Activated CD8-positive, alpha-beta T cell treated with anti-CD3 and anti-CD28 coated beads for 36 hours (primary cell): ENCODE data around the gene EFCAB8. TPM values are rescaled to one million over a fixed set of nuclear protein-coding genes. Genes with fewer than 3 reads are reported as not detected.
A peak's percentile ranks its signal among the peaks of the same experiment; 100 is the strongest.

Source experiments
- ATAC-seq: fragments of 200-7000 bp; cut with Tn5 transposase; one replicate; pipeline ENCODE4 v1.10.0; 2021; ENCODE audit warnings: mild to moderate bottlenecking, moderate library complexity
- CTCF ChIA-PET: fragments of 350-600 bp; sonication (Branson Sonifier 250); formaldehyde crosslinking; loops from one replicate; lab custom pipeline; 2021; ENCODE audit warnings: antibody characterized with exemption; lab: Charles Lee
- POLR2A ChIA-PET: fragments of 350-600 bp; sonication (Branson Sonifier 250); formaldehyde crosslinking; loops from one replicate; lab custom pipeline; 2021; ENCODE audit warnings: antibody characterized with exemption; lab: Charles Lee
- DNase-seq: peaks from one replicate; pipeline ENCODE4 v3.0.0-alpha.2; 2020
- H3K27ac Mint-ChIP-seq: one replicate; pipeline ENCODE4 v1.8.0; 2021; ENCODE audit warnings: mild to moderate bottlenecking, mixed read lengths
- H3K27me3 Mint-ChIP-seq: one replicate; pipeline ENCODE4 v1.8.0; 2021; ENCODE audit warnings: mixed read lengths
- H3K36me3 Mint-ChIP-seq: one replicate; pipeline ENCODE4 v1.8.0; 2021; ENCODE audit warnings: low read depth, mixed read lengths
- H3K4me1 Mint-ChIP-seq: one replicate; pipeline ENCODE4 v1.8.0; 2021; ENCODE audit warnings: low read depth, mixed read lengths
- H3K4me3 Mint-ChIP-seq: one replicate; pipeline ENCODE4 v1.8.0; 2021; ENCODE audit warnings: mild to moderate bottlenecking, moderate library complexity, mixed read lengths
- H3K9me3 Mint-ChIP-seq: one replicate; pipeline ENCODE4 v1.8.0; 2021; ENCODE audit warnings: mixed read lengths
- intact Hi-C: fragments of 100-400 bp; cut with micrococcal nuclease; formaldehyde crosslinking; loops from one replicate; pipeline ENCODE4 v1.10.0; 2022
- total RNA-seq, 2 experiments: library from RNA; stranded (reverse); gene quantifications; one replicate each; pipeline ENCODE4 v1.2.3, GENCODE V29; 2021
- TF ChIP-seq, protein P1 (sequence below): fragments of 200-600 bp; IDR thresholded peaks from one replicate; pipeline ENCODE4 v1.8.0; 2022; ENCODE audit warnings: antibody characterized with exemption, mild to moderate bottlenecking

The EFCAB8 gene
- total RNA-seq, 2 experiments from 2014 or later: 0.89 to 0.92 TPM

DNA sequence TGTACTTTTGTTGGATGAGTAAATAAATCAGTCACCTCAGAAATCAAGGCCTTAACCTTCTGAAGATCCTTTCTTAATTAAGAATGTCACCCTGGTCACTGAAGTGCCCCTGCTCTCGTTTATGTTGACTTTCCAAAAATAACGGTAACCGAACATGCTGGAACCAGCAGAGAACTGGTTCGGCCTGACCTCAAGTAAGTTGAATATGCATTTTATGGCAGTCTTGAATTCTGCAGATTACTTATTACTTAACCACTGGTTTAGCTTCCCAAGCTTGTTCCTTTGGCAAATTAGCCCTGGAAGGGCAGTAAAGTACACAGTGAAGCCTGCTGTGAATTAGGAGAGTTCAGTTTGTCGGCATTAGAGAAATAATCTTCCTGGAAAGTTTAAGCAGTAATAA, 26.7 kb upstream of the EFCAB8 start:
- Mint-ChIP-seq H3K27me3 (no peaks in the 10 kb centered on the region), H3K4me1 (peaks cover 52% of the 10 kb centered on the region), H3K27ac (peak overlapping the region; percentile 80), H3K36me3 (peaks cover 64% of the 10 kb centered on the region), H3K9me3 (no peaks in the 10 kb centered on the region), H3K4me3 (peak overlapping the region; percentile 33)
- ChIA-PET POLR2A (interaction anchor here (3.3 kb wide), 1 partner anchor 12 kb away, joined by 17 read pairs; the partner anchor contains the start of gene MAPRE1), CTCF (interaction anchor here (1.5 kb wide), 1 partner anchor 10 kb away, joined by 4 read pairs; no protein-coding TSS in a partner anchor)
- DNase-seq: no peak
- no peak for ATAC-seq
- intact Hi-C loops: no loop called here
- TF ChIP-seq, protein P1, sequence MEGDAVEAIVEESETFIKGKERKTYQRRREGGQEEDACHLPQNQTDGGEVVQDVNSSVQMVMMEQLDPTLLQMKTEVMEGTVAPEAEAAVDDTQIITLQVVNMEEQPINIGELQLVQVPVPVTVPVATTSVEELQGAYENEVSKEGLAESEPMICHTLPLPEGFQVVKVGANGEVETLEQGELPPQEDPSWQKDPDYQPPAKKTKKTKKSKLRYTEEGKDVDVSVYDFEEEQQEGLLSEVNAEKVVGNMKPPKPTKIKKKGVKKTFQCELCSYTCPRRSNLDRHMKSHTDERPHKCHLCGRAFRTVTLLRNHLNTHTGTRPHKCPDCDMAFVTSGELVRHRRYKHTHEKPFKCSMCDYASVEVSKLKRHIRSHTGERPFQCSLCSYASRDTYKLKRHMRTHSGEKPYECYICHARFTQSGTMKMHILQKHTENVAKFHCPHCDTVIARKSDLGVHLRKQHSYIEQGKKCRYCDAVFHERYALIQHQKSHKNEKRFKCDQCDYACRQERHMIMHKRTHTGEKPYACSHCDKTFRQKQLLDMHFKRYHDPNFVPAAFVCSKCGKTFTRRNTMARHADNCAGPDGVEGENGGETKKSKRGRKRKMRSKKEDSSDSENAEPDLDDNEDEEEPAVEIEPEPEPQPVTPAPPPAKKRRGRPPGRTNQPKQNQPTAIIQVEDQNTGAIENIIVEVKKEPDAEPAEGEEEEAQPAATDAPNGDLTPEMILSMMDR: no peak

DNA sequence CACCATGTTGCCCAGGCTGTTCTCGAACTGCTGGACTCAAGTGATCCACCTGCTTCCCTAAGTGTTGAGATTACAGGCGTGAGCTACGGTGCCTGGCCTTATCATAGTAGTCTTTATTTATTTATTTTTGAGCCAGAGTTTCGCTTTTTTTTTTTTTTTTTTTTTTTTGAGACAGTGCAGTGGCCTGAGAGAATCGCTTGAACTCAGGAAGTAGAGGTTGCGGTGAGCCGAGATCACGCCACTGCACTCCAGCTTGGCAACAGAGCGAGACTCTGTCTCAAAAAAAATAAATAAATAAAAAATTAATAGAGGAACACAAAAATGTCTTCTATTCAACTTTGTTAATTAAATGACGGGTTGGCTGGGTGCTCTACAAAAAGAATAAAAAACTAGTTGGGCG, 26.1 kb upstream of the EFCAB8 start:
- Mint-ChIP-seq H3K4me1 (peaks cover 52% of the 10 kb centered on the region), H3K4me3 (peak overlapping the region; percentile 33), H3K27me3 (no peaks in the 10 kb centered on the region), H3K36me3 (peaks cover 67% of the 10 kb centered on the region), H3K27ac (peak overlapping the region; percentile 80), H3K9me3 (no peaks in the 10 kb centered on the region)
- peak; percentile 74 for ATAC-seq
- ChIA-PET POLR2A (interaction anchor here (0.6 to 1.7 kb wide), 2 partner anchors 9 to 11 kb away, joined by 4 to 6 read pairs; no protein-coding TSS in a partner anchor), CTCF (interaction anchor here (1.4 to 1.6 kb wide), 3 partner anchors 11 to 54 kb away, joined by 3 to 5 read pairs (median 4); no protein-coding TSS in a partner anchor)
- DNase-seq: peak; percentile 67
- intact Hi-C loops: no loop called here
- TF ChIP-seq, protein P1: no peak

DNA sequence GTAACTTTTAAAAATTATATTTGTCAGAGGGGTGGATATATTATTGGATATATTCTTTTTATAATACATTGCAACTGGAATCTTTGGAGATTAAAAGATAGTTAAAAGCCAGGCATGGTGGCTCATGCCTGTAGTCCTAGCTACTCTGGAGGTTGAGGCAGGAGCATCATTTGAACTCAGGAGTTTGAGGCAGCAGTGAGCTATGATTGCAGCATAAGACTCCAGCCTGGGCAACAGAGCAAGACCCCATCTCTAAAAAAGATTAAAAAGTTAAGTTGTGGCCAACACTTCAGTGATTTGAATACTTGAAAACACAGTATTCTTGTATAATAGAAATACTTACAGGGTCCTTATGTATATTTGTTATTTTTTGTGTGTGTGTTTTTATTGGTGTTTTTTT, 23.8 kb upstream of the EFCAB8 start:
- no peaks in the 10 kb centered on the region for H3K9me3 Mint-ChIP-seq
- H3K4me1 Mint-ChIP-seq: peaks cover 45% of the 10 kb centered on the region
- H3K27ac Mint-ChIP-seq: no peak overlapping the region
- TF ChIP-seq, protein P1: no peak
- no peak overlapping the region for H3K4me3 Mint-ChIP-seq
- intact Hi-C loops: no loop called here
- CTCF ChIA-PET: interaction anchor here (1.3 kb wide), 1 partner anchor 57 kb away, joined by 4 read pairs; no protein-coding TSS in a partner anchor
- peaks cover 66% of the 10 kb centered on the region for H3K36me3 Mint-ChIP-seq
- POLR2A ChIA-PET: interaction anchor here (1.0 kb wide), 1 partner anchor 39 kb away, joined by 3 read pairs; no protein-coding TSS in a partner anchor
- ATAC-seq (no peak), DNase-seq (no peak)
- H3K27me3 Mint-ChIP-seq: no peaks in the 10 kb centered on the region

GRCh38 chr20:32837157-32837556, 21.6 kb upstream of the EFCAB8 start:
- Mint-ChIP-seq H3K9me3 (no peaks in the 10 kb centered on the region), H3K27ac (peak overlapping the region; percentile 15), H3K4me1 (peaks cover 40% of the 10 kb centered on the region), H3K27me3 (no peaks in the 10 kb centered on the region), H3K36me3 (peaks cover 61% of the 10 kb centered on the region), H3K4me3 (no peak overlapping the region)
- DNase-seq: no peak
- CTCF ChIA-PET: interaction anchor here (1.8 to 2.1 kb wide), 2 partner anchors 45 to 47 kb away, joined by 5 to 9 read pairs; no protein-coding TSS in a partner anchor
- no peak for ATAC-seq
- intact Hi-C loops: no loop called here
- POLR2A ChIA-PET: interaction anchor here (0.5 to 1.0 kb wide), 2 partner anchors 15 to 19 kb away, joined by 3 read pairs; no protein-coding TSS in a partner anchor
- TF ChIP-seq, protein P1: no peak

GRCh38 chr20:32839227-32839981, 19.3 kb upstream of the EFCAB8 start:
- ChIA-PET CTCF (no interaction called here), POLR2A (no interaction called here)
- ATAC-seq (peak; percentile 24), DNase-seq (no peak)
- no peaks in the 10 kb centered on the region for H3K27me3 Mint-ChIP-seq
- TF ChIP-seq, protein P1: no peak
- peaks cover 60% of the 10 kb centered on the region for H3K36me3 Mint-ChIP-seq
- peaks cover 38% of the 10 kb centered on the region for H3K4me1 Mint-ChIP-seq
- H3K9me3 Mint-ChIP-seq: no peaks in the 10 kb centered on the region
- intact Hi-C loops: no loop called here
- H3K4me3 Mint-ChIP-seq: no peak overlapping the region
- H3K27ac Mint-ChIP-seq: peak overlapping the region; percentile 30
